B cell (primary cell): ENCODE measurements around the gene LCN9. TPM values are rescaled to one million over a fixed set of nuclear protein-coding genes. Genes with fewer than 3 reads are reported as not detected.

Experiments
- ATAC-seq: fragments of 200-7000 bp; cut with Tn5 transposase; one replicate; pipeline ENCODE4 v1.10.0; 2021; ENCODE audit warnings: low read depth, mild to moderate bottlenecking, moderate number of reproducible peaks, moderate library complexity
- CTCF ChIA-PET: fragments of 350-600 bp; sonication (Branson Sonifier 250); formaldehyde crosslinking; loops from one replicate; lab custom pipeline; 2021; ENCODE audit warnings: antibody characterized with exemption, inconsistent platforms; lab: Charles Lee
- POLR2A ChIA-PET: fragments of 350-600 bp; sonication (Branson Sonifier 250); formaldehyde crosslinking; loops from one replicate; lab custom pipeline; 2021; ENCODE audit warnings: antibody characterized with exemption; lab: Charles Lee
- DNase-seq: peaks from one replicate; pipeline ENCODE4 v3.0.0; 2013
- H2AFZ ChIP-seq: 2 replicates; pipeline ENCODE4 v1.6.1; 2012; ENCODE audit warnings: mild to moderate bottlenecking, low read depth, low read length; ENCODE audit not compliant: insufficient read depth, poor library complexity, severe bottlenecking
- H3K27ac ChIP-seq, 2 donors: 1 replicate in 1 of 2; 2 replicates in 1 of 2; pipeline ENCODE4 v1.5.1; 2012 to 2013; ENCODE audit warnings: low read length in 2 of 2, mild to moderate bottlenecking in 2 of 2, moderate library complexity in 1 of 2
- H3K27me3 ChIP-seq, 4 experiments: fragments of 200-600 bp in 1 of 4; sonication (generic) in 1 of 4; replicated peaks in 1 of 4; 1 replicate in 2 of 4; 2 replicates in 2 of 4; pipeline versions ENCODE4 v1.6.1 to v1.7.0; 2013 to 2016; ENCODE audit warnings: low read length in 3 of 4, mild to moderate bottlenecking in 2 of 4, mixed read lengths in 1 of 4, moderate library complexity in 1 of 4; ENCODE audit not compliant: insufficient read depth in 4 of 4, control insufficient read depth in 3 of 4; ENCODE audit errors: control extremely low read depth in 1 of 4
- H3K36me3 ChIP-seq, 2 experiments: replicated peaks in 1 of 2; 1 replicate in 1 of 2; 2 replicates in 1 of 2; pipeline versions ENCODE4 v1.6.1 to v1.7.1; 2013; ENCODE audit warnings: low read length in 1 of 2; ENCODE audit not compliant: insufficient read depth in 2 of 2, control insufficient read depth in 1 of 2; ENCODE audit errors: control extremely low read depth in 1 of 2, extremely low read depth in 1 of 2
- H3K4me1 ChIP-seq, 2 donors: fragments of 200-600 bp in 1 of 2; sonication (generic) in 1 of 2; 1 replicate in 1 of 2; 2 replicates in 1 of 2; pipeline versions ENCODE4 v1.5.1 to v1.6.1; 2013 to 2017; ENCODE audit warnings: low read length in 2 of 2; ENCODE audit not compliant: control insufficient read depth in 2 of 2, insufficient read depth in 2 of 2
- H3K4me2 ChIP-seq: replicated peaks from 2 replicates; pipeline ENCODE3; 2012; ENCODE audit warnings: mild to moderate bottlenecking, low read depth, low read length; ENCODE audit not compliant: poor library complexity, severe bottlenecking
- H3K4me3 ChIP-seq, 5 experiments: fragments of 200-600 bp in 1 of 5; sonication (generic) in 1 of 5; 1 replicate in 3 of 5; 2 replicates in 2 of 5; pipeline versions ENCODE4 v1.5.1 to v1.7.0; 2011 to 2016; ENCODE audit warnings: low read length in 4 of 5, mild to moderate bottlenecking in 4 of 5, low read depth in 2 of 5, control low read depth in 1 of 5, moderate library complexity in 1 of 5; ENCODE audit not compliant: insufficient read depth in 1 of 5; ENCODE audit errors: control extremely low read depth in 1 of 5, extremely low read depth in 1 of 5
- H3K79me2 ChIP-seq: fragments of 200-600 bp; sonication (generic); one replicate; pipeline ENCODE4 v1.6.0; 2016; ENCODE audit warnings: low read length; ENCODE audit not compliant: control insufficient read depth, insufficient read depth
- H3K9ac ChIP-seq: fragments of 200-600 bp; sonication (generic); 2 replicates; pipeline ENCODE4 v1.6.1; 2017; ENCODE audit warnings: mild to moderate bottlenecking, low read length, moderate library complexity
- H3K9me3 ChIP-seq, 3 donors: one replicate each; pipeline versions ENCODE4 v1.6.1 to v1.7.1; 2013; ENCODE audit warnings: low read length in 2 of 3; ENCODE audit not compliant: control insufficient read depth in 2 of 3, insufficient read depth in 1 of 3; ENCODE audit errors: control extremely low read depth in 1 of 3
- H4K20me1 ChIP-seq: 2 replicates; pipeline ENCODE4 v1.6.0; 2012; ENCODE audit warnings: mild to moderate bottlenecking, low read length; ENCODE audit not compliant: insufficient read depth, control insufficient read depth, poor library complexity, severe bottlenecking
- H3K27ac Mint-ChIP-seq: one replicate; pipeline ENCODE4 v1.8.0; 2021; ENCODE audit warnings: mixed read lengths
- H3K27me3 Mint-ChIP-seq: one replicate; pipeline ENCODE4 v1.8.0; 2021; ENCODE audit warnings: mixed read lengths
- H3K4me1 Mint-ChIP-seq: one replicate; pipeline ENCODE4 v1.8.0; 2021; ENCODE audit warnings: mixed read lengths
- H3K4me3 Mint-ChIP-seq: one replicate; pipeline ENCODE4 v1.8.0; 2021; ENCODE audit warnings: mixed read lengths
- H3K9me3 Mint-ChIP-seq: one replicate; pipeline ENCODE4 v1.8.0; 2022; ENCODE audit warnings: mixed read lengths; ENCODE audit not compliant: insufficient read depth
- CTCF ChIP-seq: fragments of 200-600 bp; IDR thresholded peaks from one replicate; pipeline ENCODE4 v1.8.0; 2022; ENCODE audit warnings: antibody characterized with exemption, mild to moderate bottlenecking
- EZH2 ChIP-seq: IDR thresholded peaks from 2 replicates; pipeline ENCODE4 v1.6.1; 2012; ENCODE audit warnings: borderline replicate concordance, low read depth, mild to moderate bottlenecking, moderate library complexity, low read length; ENCODE audit not compliant: insufficient read depth, poor library complexity, severe bottlenecking
- WGBS: methylation state at CpG from one replicate; pipeline ENCODE4 v1.1.5; 2013; ENCODE audit warnings: missing lambda C conversion rate; ENCODE audit not compliant: insufficient coverage; 5-methylcytosine and 5-hydroxymethylcytosine counted together
- intact Hi-C: fragments of 100-400 bp; cut with micrococcal nuclease; formaldehyde crosslinking; loops from one replicate; pipeline ENCODE4 v1.10.0; 2022
- polyA plus RNA-seq: library from polyadenylated mRNA; depleted of rRNA; stranded (reverse); fragments of >200 nt; gene quantifications from 2 replicates; pipeline ENCODE4 v1.2.3, GENCODE V29; 2012
- total RNA-seq, 2 donors: library from RNA; stranded (reverse); fragments of 120-200 nt in 1 of 2; gene quantifications; 1 replicate in 1 of 2; 2 replicates in 1 of 2; pipeline versions ENCODE4 v1.2.3 to v1.2.4, GENCODE V29; 2013 to 2022

Gene LCN9
- total and polyA plus RNA-seq, 2 donors (not counting 1 experiment from before 2014, with no cell fraction given) = not detected

DNA sequence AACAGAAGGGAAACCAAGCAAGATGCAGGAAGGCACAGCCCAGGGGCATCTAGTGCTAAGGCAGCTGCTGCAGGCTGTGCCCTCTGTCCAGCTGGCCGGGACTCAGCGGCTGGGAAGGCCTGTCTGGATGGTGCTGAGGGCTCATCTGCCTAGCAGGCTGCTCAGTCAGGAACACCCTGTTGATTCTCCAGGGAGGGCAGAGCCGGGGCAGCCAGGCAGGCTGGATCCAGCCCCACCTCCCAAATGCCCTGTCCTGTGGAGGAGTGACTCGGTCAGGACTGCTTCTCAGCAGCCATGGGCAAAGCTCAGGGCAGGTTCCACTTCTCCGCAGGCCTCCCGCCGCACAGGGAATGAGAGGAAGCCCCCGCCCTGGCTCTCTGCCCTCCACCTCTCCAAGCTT, 7.8 kb upstream of the LCN9 start:
- 78% methylated on average over 5 of the region's 8 CpGs for WGBS
- TF ChIP-seq CTCF = no peak
- TF ChIP-seq EZH2 = no peak

GRCh38 chr9:135657416-135657815, 5.7 kb upstream of the LCN9 start:
- H3K4me1 Mint-ChIP-seq = no peaks in the 10 kb centered on the region
- POLR2A ChIA-PET = no interaction called here

More for the DNA sequence above, 7.8 kb upstream of the LCN9 start:
- intact Hi-C loops = no loop called here
- Mint-ChIP-seq H3K27ac (no peak overlapping the region), H3K9me3 (peaks cover 2% of the 10 kb centered on the region), H3K4me3 (no peak overlapping the region), H3K4me1 (no peaks in the 10 kb centered on the region), H3K27me3 (peaks cover 12% of the 10 kb centered on the region)
- H3K4me2 ChIP-seq = no peak overlapping the region
- no peaks in the 10 kb centered on the region for H3K36me3 ChIP-seq
- no peak overlapping the region for H3K27ac ChIP-seq
- H3K9me3 ChIP-seq = peaks cover 0 to 9% (median 0%) of the 10 kb centered on the region in 3 donors
- POLR2A ChIA-PET = no interaction called here
- H3K9ac ChIP-seq = no peak overlapping the region
- no peaks in the 10 kb centered on the region for H3K4me1 ChIP-seq
- peaks cover 0 to 4% (median 0%) of the 10 kb centered on the region in 4 experiments for H3K27me3 ChIP-seq
- CTCF ChIA-PET = no interaction called here
- no peak for ATAC-seq
- H2AFZ ChIP-seq = no peak overlapping the region
- no peaks in the 10 kb centered on the region for H4K20me1 ChIP-seq
- H3K79me2 ChIP-seq = no peaks in the 10 kb centered on the region
- no peak for DNase-seq
- H3K4me3 ChIP-seq = no peak overlapping the region

More at GRCh38 chr9:135657416-135657815, 5.7 kb upstream of the LCN9 start:
- Histone ChIP-seq H3K9me3 (peaks cover 0 to 6% (median 0%) of the 10 kb centered on the region in 3 donors), H3K36me3 (no peaks in the 10 kb centered on the region), H3K27ac (no peak overlapping the region), H3K4me1 (no peaks in the 10 kb centered on the region), H3K79me2 (no peaks in the 10 kb centered on the region), H2AFZ (no peak overlapping the region), H4K20me1 (no peaks in the 10 kb centered on the region), H3K4me2 (no peak overlapping the region), H3K9ac (no peak overlapping the region), H3K27me3 (peaks cover 0 to 4% (median 0%) of the 10 kb centered on the region in 4 experiments), H3K4me3 (no peak overlapping the region)
- no peak for ATAC-seq
- Mint-ChIP-seq H3K4me3 (no peak overlapping the region), H3K27ac (no peak overlapping the region), H3K27me3 (peaks cover 12% of the 10 kb centered on the region), H3K9me3 (no peaks in the 10 kb centered on the region)
- no peak for TF ChIP-seq CTCF
- no peak for TF ChIP-seq EZH2
- CTCF ChIA-PET = no interaction called here
- intact Hi-C loops = no loop called here
- 87% methylated on average over 15 of the region's 15 CpGs for WGBS
- DNase-seq = no peak
